ENCODE data around the gene PRICKLE4.
"Not testable (repeated sequence)": the region's sequence is repeated elsewhere in the genome, so short reads cannot be mapped to it uniquely, and the experiment has no call there.

Gene PRICKLE4

GRCh38 chr6:41787219-41787917 lies 6.8 kb downstream of the PRICKLE4 start, which contains the start of gene TOMM6:
TSS of gene TOMM6 (plus strand) at chr6:41787694. CDS start at chr6:41787698, 4 bp downstream.
- DNase-seq (ENCODE audit: extremely low spot score, insufficient read length, low read depth): peak; percentile 87
- peak; percentile 93 for FAIRE-seq

DNA sequence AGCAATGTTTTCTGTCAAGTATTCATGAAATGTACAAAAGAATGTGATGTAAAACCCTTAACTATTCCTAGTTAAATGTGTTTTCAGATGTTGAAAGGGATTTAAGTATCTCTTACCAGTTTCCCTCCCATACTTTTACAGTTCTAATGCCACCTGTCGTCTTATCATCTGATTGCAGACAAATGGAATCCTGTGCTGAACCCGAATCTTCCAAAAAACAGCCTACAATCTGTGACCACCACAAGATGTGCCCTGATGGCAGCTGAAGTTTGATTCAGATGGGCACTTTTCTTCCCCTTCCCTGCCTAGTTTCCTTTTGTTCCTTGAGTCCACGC lies 8.8 kb downstream of the PRICKLE4 start:
- DNase-seq (ENCODE audit: extremely low spot score, insufficient read length, low read depth): no peak
- FAIRE-seq: no peak

DNA sequence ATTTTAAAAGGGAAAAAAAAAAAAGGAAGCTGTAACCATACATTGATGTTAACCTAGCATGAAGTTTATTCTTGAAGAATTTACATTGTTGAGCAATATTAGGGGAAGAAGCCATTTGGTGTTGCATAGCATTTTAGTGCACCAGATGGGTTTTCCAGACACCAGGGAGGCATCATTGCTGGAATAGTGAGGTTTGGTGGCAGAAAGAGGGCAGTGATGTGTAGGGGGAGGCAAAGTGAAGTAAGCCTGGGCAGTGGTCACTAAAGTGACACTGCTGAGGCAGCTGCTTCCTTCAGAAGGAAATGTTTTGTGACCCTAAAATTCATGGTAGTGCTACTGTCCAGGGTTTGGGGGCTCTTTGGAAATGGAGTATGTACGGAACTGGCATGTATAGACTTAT lies 9.5 kb downstream of the PRICKLE4 start:
- FAIRE-seq: no peak
- no peak for DNase-seq (ENCODE audit: extremely low spot score, insufficient read length, low read depth)

DNA sequence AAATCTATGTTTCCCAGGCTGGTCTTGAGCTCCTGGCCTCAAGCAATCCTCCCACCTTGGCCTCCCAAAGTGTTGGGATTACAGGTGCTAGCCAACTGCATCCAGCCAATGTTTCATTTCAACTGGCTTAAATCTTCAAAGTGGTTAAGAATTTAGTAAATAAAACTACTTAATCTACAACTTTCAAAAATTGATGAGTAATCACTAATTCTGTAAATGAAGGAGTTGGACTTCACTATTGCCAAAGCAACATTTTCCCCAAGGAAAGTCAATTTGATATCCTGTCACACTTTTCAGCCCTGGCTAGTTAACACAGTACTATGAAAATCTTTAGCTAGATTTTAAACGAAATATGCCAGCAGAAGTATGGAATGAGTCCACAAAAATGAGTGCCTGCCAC lies 10.7 kb downstream of the PRICKLE4 start:
- no peak for FAIRE-seq
- DNase-seq (ENCODE audit: extremely low spot score, insufficient read length, low read depth): no peak

GRCh38 chr6:41791984-41792383 lies 11.4 kb downstream of the PRICKLE4 start:
- DNase-seq (ENCODE audit: extremely low spot score, insufficient read length, low read depth) (no peak), FAIRE-seq (no peak)

DNA sequence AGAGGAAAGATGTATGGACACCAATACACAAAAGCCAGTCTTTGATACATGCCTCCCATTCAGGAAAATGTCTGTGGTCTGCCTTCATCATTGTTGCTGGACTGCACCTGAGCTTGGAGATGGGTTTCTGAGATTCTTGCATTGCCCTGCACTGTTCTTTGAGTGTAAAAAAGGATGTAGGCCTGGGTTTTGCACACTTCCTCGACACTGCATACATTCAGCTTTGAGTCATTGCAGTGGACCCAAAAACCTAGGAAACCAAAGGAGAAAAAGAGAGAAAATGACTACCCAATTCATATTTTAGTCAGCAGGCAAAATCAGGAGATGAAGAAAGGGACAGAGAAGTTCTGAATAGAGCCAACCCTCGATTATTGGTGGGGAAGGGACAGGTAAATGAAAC lies 15.9 kb downstream of the PRICKLE4 start:
- FAIRE-seq: no peak
- DNase-seq (ENCODE audit: extremely low spot score, insufficient read length, low read depth): no peak

GRCh38 chr6:41798901-41799558 lies 18.4 kb downstream of the PRICKLE4 start:
- no peak for DNase-seq (ENCODE audit: extremely low spot score, insufficient read length, low read depth)
- no peak for FAIRE-seq

GRCh38 chr6:41799559-41799911 lies 19.0 kb downstream of the PRICKLE4 start:
- no peak for DNase-seq (ENCODE audit: extremely low spot score, insufficient read length, low read depth)
- FAIRE-seq: no peak

DNA sequence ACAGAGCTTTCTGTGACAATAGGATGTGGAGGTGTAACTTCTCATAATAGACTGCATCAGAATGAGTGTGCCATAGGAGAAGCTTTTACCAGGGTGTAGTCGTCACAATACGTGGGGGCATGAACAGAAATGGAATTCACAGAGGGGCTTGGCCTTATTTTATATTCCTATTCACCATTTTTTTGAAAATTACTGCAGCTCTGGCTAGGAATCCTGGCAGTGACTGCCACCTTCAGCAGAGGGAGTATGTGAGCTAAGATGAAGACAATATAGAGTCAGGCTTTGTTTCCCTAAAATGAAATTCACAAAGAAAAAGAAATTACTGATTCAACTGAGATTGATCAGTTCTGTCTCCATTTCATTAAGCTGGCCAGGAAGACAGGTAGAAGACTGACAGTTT lies 20.8 kb downstream of the PRICKLE4 start:
- no peak for DNase-seq (ENCODE audit: extremely low spot score, insufficient read length, low read depth)

DNA sequence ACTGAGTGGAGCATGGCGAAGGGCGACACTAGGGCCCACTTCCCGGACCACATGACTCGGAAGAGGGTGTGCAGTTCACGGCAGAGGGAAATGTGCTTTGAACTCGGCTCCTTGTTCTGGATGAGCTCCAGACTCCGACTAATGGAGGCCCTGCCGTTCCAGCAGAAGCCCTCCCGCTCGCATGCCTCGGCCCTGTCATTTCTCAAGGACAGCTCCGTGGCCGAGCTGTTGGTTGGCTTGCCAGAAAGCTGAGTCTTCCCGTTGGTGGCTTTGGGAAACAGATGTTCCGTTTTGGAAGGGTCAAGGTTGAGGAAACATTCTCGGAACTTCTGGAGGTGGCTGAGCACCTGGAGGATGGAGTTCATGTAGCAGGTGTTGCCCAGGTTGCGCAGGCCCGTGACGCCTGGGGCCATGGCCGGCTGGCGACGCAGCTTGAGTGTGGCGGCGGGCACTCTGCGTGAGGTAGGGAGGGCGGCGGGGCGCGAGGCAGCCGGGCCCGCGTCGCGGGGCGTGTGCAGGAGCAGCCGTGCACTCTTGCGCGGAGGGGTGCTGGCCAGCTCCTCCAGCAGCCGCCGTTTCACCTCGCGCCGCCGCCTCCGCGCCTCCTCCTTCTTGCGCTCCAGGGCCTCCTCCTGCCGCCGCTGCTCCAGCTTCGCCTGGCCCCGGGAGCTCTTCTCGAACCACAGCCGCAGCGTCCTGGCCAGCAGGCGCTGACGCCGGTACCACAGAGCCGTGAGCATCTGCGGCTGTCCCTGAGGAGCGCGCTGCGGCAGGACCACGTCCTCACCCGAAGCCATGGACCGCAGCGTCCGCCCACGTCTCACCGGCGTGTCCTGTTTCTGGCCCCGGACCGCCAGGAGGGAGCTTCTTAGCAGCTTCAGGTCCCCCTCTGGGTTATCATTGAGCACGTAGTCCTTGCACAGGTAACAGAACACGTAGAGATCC lies 25.5 kb downstream of the PRICKLE4 start:
- DNase-seq (ENCODE audit: extremely low spot score, insufficient read length, low read depth): no peak
- no peak for FAIRE-seq

More for the DNA sequence above, 20.8 kb downstream of the PRICKLE4 start:
- peak; percentile 5 for FAIRE-seq

GRCh38 chr6:41811095-41811494 lies 30.5 kb downstream of the PRICKLE4 start:
- DNase-seq (ENCODE audit: extremely low spot score, insufficient read length, low read depth): no peak
- FAIRE-seq: no peak

DNA sequence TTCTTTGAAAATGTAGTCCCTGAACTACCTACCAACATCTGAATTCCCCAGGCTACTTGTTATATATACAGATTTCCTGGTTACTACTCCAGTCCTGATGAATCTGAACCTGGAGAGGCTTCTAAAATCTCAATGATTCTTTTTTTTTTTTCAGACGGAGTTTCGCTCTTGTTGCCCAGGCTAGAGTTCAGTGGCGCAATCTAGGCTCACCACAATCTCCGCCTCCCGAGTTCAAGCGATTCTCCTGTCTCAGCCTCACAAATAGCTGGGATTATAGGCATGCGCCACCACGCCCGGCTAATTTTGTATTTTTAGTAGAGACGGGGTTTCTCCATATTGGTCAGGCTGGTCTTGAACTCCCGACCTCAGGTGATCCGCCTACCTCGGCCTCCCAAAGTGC lies 31.4 kb downstream of the PRICKLE4 start:
- not testable (repeated sequence) for FAIRE-seq; DNase-seq (ENCODE audit: extremely low spot score, insufficient read length, low read depth)

DNA sequence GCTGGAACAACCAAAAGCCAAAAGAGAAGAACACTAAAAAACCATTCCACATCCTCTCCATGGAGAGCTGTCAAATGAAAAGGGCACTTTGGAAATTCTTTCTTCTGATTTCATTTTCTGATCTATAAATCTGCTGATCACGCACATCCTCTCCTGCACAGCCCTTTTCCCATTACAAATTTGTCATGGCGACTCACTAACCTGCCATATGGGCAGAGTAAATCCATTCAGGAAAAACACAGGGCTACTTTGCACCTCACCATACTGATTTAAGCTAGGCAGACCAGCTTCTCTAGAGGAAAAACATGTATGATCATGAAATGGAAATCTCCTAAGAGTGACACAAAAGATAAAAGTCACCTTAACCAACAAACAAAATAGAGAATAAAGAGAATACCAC lies 32.9 kb downstream of the PRICKLE4 start:
- FAIRE-seq (no peak), DNase-seq (ENCODE audit: extremely low spot score, insufficient read length, low read depth) (no peak)

- DNase-seq (ENCODE audit: extremely low spot score, insufficient read length, low read depth): no peak
- FAIRE-seq: no peak
These were observed 33.4 kb downstream of the PRICKLE4 start for GRCh38 chr6:41813956-41814355.

DNA sequence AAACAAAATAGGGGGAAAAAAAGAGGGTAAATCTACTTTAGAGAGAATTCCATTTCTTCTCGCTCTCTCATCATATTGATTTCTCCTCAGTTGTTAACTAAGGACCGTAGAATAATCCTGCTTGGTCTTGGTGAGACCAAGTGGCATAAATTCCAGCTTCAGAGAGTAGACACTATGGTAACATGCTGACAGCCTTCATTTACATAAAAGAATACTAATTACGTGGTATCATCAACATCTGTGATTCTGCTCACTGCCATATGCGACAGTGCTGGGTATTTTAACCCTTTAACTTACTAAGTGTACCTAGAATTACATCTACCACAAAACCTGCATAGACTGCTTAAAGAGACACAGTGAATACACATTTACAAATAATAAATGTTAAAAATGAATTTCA lies 34.0 kb downstream of the PRICKLE4 start:
- DNase-seq (ENCODE audit: extremely low spot score, insufficient read length, low read depth) (no peak), FAIRE-seq (no peak)

DNA sequence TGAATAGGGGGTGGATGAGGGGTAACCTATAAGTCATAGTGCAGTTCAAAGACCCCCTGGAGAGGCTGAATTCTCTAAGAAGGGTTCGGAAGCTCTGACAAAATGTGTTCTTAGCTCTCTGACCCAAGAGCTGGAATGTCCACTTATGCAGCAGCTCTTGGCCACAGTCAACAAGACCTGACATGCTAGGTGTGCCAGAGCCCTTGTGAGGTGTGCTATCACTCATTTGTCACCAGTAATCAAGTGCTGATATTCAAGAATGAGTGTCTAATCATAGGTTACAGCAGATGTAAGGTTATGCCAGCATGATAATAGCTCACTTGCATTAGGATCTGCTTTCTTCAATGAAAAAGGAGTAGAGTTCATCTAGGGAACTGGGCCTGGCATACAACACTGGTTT lies 35.0 kb downstream of the PRICKLE4 start:
- DNase-seq (ENCODE audit: extremely low spot score, insufficient read length, low read depth) (no peak), FAIRE-seq (no peak)

DNA sequence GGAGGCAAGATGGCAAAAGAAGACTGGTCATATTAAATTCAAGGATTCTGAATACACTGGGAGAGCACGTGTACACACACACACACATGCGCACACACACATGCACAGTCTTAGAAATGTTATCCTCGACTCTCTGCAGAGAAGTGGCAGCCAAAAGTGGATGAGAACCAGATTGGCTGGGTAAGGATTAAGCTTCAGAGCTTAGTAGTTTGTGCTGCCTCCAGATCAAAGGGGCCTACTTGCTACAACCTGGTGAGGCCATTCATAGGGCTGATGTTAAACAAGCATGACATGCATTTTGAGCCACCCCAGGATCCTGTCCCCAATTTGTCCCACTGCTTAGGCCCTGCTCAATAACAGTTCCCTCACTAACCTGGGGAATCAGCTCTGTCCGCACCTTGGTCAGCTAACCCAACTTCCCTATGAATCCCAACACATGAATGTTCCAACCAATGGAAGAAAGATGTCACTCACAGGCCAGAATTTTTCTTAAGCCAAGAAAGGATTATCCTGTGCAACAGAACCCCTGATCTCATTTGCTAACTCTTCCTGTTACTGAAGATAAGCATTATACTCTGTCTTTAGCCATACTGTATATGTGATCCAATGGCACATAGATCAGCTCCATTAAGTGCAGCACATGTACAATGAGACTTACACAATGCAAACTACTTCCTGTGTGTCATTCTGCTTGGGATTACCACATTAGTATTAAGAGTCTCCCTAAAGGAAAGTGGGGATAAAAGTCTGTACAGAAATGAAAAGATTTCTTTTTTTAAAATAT lies 37.9 kb downstream of the PRICKLE4 start:
- DNase-seq (ENCODE audit: extremely low spot score, insufficient read length, low read depth): no peak
- no peak for FAIRE-seq

DNA sequence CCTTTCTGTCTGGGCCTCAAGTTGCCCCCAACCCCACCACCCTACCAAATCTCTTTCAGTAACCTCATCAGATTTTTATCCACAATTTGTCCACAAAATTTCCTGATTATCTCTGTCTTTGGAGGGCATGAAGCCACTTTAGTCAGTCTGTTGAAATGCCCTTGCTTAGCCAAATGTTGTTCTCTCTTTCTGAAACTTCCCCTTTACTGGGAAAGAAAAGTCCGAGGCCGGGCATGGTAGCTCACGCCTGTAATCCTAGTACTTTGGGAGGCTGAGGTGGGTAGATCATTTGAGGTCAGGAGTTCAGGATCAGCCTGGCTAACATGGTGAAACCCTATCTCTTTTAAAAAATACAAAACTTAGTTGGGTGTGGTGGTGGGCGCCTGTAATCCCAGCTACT lies 40.7 kb downstream of the PRICKLE4 start:
- FAIRE-seq (no peak), DNase-seq (ENCODE audit: extremely low spot score, insufficient read length, low read depth) (no peak)

DNA sequence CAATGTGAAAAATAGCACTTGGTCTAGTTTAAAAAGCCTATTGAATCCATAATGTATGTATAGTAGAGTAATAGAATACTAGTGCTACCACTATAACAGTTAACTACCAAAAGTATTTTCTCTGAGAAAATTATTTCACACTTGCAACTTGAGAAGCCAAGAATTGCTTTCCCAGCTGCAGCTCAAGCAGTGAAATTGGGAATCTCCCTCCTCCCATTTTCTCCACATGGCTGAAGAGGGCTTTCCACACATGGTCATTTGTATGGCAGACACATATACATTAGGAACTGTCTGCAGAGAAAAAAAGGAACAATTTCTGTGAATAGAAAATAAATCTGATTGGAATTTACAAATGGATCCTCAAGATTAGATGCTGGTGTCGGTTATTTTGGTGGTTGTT lies 41.4 kb downstream of the PRICKLE4 start:
- FAIRE-seq (no peak), DNase-seq (ENCODE audit: extremely low spot score, insufficient read length, low read depth) (no peak)

DNA sequence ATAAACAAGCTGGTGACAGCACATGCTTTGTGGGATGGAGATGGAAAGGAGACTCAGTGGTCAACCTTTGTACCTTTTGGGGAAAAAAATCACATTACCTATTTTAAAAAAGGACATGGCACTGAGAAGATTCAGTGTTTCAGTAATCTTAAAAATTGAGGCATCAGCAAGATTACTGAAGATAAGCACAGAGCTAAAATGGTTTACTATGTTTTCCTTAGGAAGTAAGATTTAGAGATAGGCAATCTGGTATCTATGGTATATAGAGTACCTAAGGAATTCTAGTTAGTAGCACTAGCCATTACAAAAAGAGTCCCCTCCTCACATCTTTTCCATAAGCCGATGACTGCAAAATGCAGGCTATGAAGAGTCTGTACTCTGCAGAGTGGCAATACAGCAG lies 42.6 kb downstream of the PRICKLE4 start:
- no peak for DNase-seq (ENCODE audit: extremely low spot score, insufficient read length, low read depth)
- FAIRE-seq: no peak

All from GM18507 (cell line).